Naive thymus-derived CD8-positive, alpha-beta T cell (primary cell): ENCODE data around the gene MUSTN1. TPM values are rescaled to one million over a fixed set of nuclear protein-coding genes. Genes with fewer than 3 reads are reported as not detected.
A peak's percentile ranks its signal among the peaks of the same experiment; 100 is the strongest.

Experiments used
- ATAC-seq, 2 donors: fragments of 150-1000 bp; cut with Tn5 transposase in 1 of 2; sonication (Bioruptor Pico), chemical (Tn5 transposase) in 1 of 2; 1 replicate in 1 of 2; 2 replicates in 1 of 2; pipeline ENCODE4 v1.10.0; 2021; ENCODE audit warnings: mild to moderate bottlenecking in 2 of 2, moderate library complexity in 2 of 2
- POLR2A ChIA-PET: fragments of 350-600 bp; sonication (Branson Sonifier 250); formaldehyde crosslinking; loops from one replicate; lab custom pipeline; 2021; ENCODE audit warnings: antibody characterized with exemption; lab: Charles Lee
- DNase-seq, 10 donors: peaks; one replicate each; pipeline versions ENCODE4 v3.0.0 to v3.0.0-alpha.2; 2020 to 2022
- H3K27ac Mint-ChIP-seq, 10 donors: one replicate each; pipeline ENCODE4 v1.8.0; 2020 to 2022; ENCODE audit warnings: mild to moderate bottlenecking in 10 of 10, mixed read lengths in 10 of 10, moderate library complexity in 4 of 10, inconsistent platforms in 1 of 10
- H3K27me3 Mint-ChIP-seq, 5 donors: one replicate each; pipeline ENCODE4 v1.8.0; 2021 to 2022; ENCODE audit warnings: mixed read lengths in 5 of 5
- H3K36me3 Mint-ChIP-seq, 3 donors: one replicate each; pipeline ENCODE4 v1.8.0; 2020 to 2022; ENCODE audit warnings: mixed read lengths in 3 of 3, mild to moderate bottlenecking in 2 of 3, inconsistent platforms in 1 of 3
- H3K4me1 Mint-ChIP-seq, 4 donors: one replicate each; pipeline ENCODE4 v1.8.0; 2021 to 2022; ENCODE audit warnings: mixed read lengths in 4 of 4
- H3K4me3 Mint-ChIP-seq, 10 donors: one replicate each; pipeline ENCODE4 v1.8.0; 2020 to 2022; ENCODE audit warnings: mild to moderate bottlenecking in 10 of 10, mixed read lengths in 10 of 10, moderate library complexity in 6 of 10, inconsistent platforms in 1 of 10
- H3K9me3 Mint-ChIP-seq, 9 donors: one replicate each; pipeline ENCODE4 v1.8.0; 2020 to 2022; ENCODE audit warnings: mixed read lengths in 9 of 9, mild to moderate bottlenecking in 3 of 9, inconsistent platforms in 1 of 9, moderate library complexity in 1 of 9
- polyA plus RNA-seq, 3 donors: library from polyadenylated mRNA; unstranded; fragments of 300-500 nt; fragmentation: Illumina TruSeq; gene quantifications; one replicate each; pipeline ENCODE4 v1.2.3, GENCODE V29; 2021
- total RNA-seq, 8 experiments: library from RNA in 2 of 8; stranded (reverse) in 2 of 8; gene quantifications; one replicate each; pipeline ENCODE4 v1.2.3 and lab custom pipeline; 2021 to 2026

Gene MUSTN1
- total and polyA plus RNA-seq, 5 experiments from 2014 or later: 0.68 to 3.4 TPM; not detected in 3

GRCh38 chr3:52848617-52849016 is 13.8 kb upstream of the MUSTN1 start:
- POLR2A ChIA-PET: no interaction called here
- peaks cover 0 to 52% (median 7%) of the 10 kb centered on the region in 3 donors for H3K36me3 Mint-ChIP-seq
- no peak for DNase-seq
- no peak overlapping the region for H3K4me3 Mint-ChIP-seq
- H3K4me1 Mint-ChIP-seq: peaks cover 0 to 5% (median 0%) of the 10 kb centered on the region in 4 donors
- no peaks in the 10 kb centered on the region for H3K9me3 Mint-ChIP-seq
- ATAC-seq: no peak
- H3K27ac Mint-ChIP-seq: no peak overlapping the region
- H3K27me3 Mint-ChIP-seq: no peaks in the 10 kb centered on the region

GRCh38 chr3:52847726-52848125 is 12.9 kb upstream of the MUSTN1 start:
- POLR2A ChIA-PET: no interaction called here
- Mint-ChIP-seq H3K9me3 (no peaks in the 10 kb centered on the region), H3K27me3 (no peaks in the 10 kb centered on the region), H3K36me3 (peaks cover 0 to 47% (median 7%) of the 10 kb centered on the region in 3 donors), H3K4me3 (no peak overlapping the region), H3K27ac (peak overlapping the region in 1 of 10 donors; percentile 60), H3K4me1 (peaks cover 0 to 5% (median 0%) of the 10 kb centered on the region in 4 donors)
- ATAC-seq (no peak), DNase-seq (no peak)

GRCh38 chr3:52847241-52847640 is 12.4 kb upstream of the MUSTN1 start:
- ATAC-seq (no peak), DNase-seq (no peak)
- POLR2A ChIA-PET: no interaction called here
- no peak overlapping the region for H3K4me3 Mint-ChIP-seq
- peaks cover 0 to 5% (median 0%) of the 10 kb centered on the region in 4 donors for H3K4me1 Mint-ChIP-seq
- no peaks in the 10 kb centered on the region for H3K27me3 Mint-ChIP-seq
- H3K36me3 Mint-ChIP-seq: peaks cover 0 to 47% (median 10%) of the 10 kb centered on the region in 3 donors
- no peaks in the 10 kb centered on the region for H3K9me3 Mint-ChIP-seq
- no peak overlapping the region for H3K27ac Mint-ChIP-seq

- POLR2A ChIA-PET: no interaction called here
- DNase-seq: no peak
- Mint-ChIP-seq H3K27me3 (no peaks in the 10 kb centered on the region), H3K4me1 (peaks cover 0 to 4% (median 0%) of the 10 kb centered on the region in 4 donors), H3K9me3 (no peaks in the 10 kb centered on the region), H3K27ac (peak overlapping the region in 1 of 10 donors; percentile 48), H3K36me3 (peaks cover 0 to 47% (median 8%) of the 10 kb centered on the region in 3 donors), H3K4me3 (no peak overlapping the region)
- no peak for ATAC-seq
Measured at GRCh38 chr3:52846432-52846965, 11.7 kb upstream of the MUSTN1 start.

GRCh38 chr3:52845691-52846431 is 11.0 kb upstream of the MUSTN1 start:
- peak in 3 of 10 donors; percentile 10 to 32 (median 26) for DNase-seq
- H3K4me1 Mint-ChIP-seq: peaks cover 0 to 4% (median 0%) of the 10 kb centered on the region in 4 donors
- H3K36me3 Mint-ChIP-seq: peaks cover 0 to 50% (median 10%) of the 10 kb centered on the region in 3 donors
- no peak overlapping the region for H3K4me3 Mint-ChIP-seq
- peak in 1 of 2 donors; percentile 47 for ATAC-seq
- no peaks in the 10 kb centered on the region for H3K9me3 Mint-ChIP-seq
- H3K27me3 Mint-ChIP-seq: no peaks in the 10 kb centered on the region
- POLR2A ChIA-PET: no interaction called here
- no peak overlapping the region for H3K27ac Mint-ChIP-seq

- DNase-seq (no peak), ATAC-seq (no peak)
- Mint-ChIP-seq H3K9me3 (no peaks in the 10 kb centered on the region), H3K27me3 (no peaks in the 10 kb centered on the region), H3K36me3 (peaks cover 0 to 53% (median 13%) of the 10 kb centered on the region in 3 donors), H3K27ac (peak overlapping the region in 1 of 10 donors; percentile 93), H3K4me3 (no peak overlapping the region), H3K4me1 (peaks cover under 1 to 4% (median under 1%) of the 10 kb centered on the region in 4 donors)
- POLR2A ChIA-PET: no interaction called here
Measured at GRCh38 chr3:52845157-52845556, 10.3 kb upstream of the MUSTN1 start.

- no peak for ATAC-seq
- Mint-ChIP-seq H3K36me3 (peaks cover 0 to 49% (median 14%) of the 10 kb centered on the region in 3 donors), H3K9me3 (no peaks in the 10 kb centered on the region), H3K27ac (peak overlapping the region in 3 of 10 donors; percentile 29 to 93 (median 67)), H3K4me1 (peaks cover 6 to 8% (median 7%) of the 10 kb centered on the region in 4 donors), H3K27me3 (no peaks in the 10 kb centered on the region), H3K4me3 (no peak overlapping the region)
- DNase-seq: peak in 1 of 10 donors; percentile 18
- POLR2A ChIA-PET: no interaction called here
Measured at GRCh38 chr3:52844290-52844975, 9.6 kb upstream of the MUSTN1 start.

- peaks cover 0 to 46% (median 14%) of the 10 kb centered on the region in 3 donors for H3K36me3 Mint-ChIP-seq
Measured at GRCh38 chr3:52843881-52844280, 9.1 kb upstream of the MUSTN1 start.

GRCh38 chr3:52843108-52843865 is 8.5 kb upstream of the MUSTN1 start:
- H3K36me3 Mint-ChIP-seq: peaks cover 0 to 44% (median 14%) of the 10 kb centered on the region in 3 donors
- peak overlapping the region in 1 of 10 donors; percentile 61 for H3K27ac Mint-ChIP-seq
- no peaks in the 10 kb centered on the region for H3K27me3 Mint-ChIP-seq
- ATAC-seq (no peak), DNase-seq (no peak)
- peaks cover 9 to 19% (median 18%) of the 10 kb centered on the region in 4 donors for H3K4me1 Mint-ChIP-seq
- POLR2A ChIA-PET: interaction anchor here (0.7 kb wide), 1 partner anchor 939 kb away, joined by 6 read pairs; no protein-coding TSS in a partner anchor
- H3K9me3 Mint-ChIP-seq: no peaks in the 10 kb centered on the region
- H3K4me3 Mint-ChIP-seq: no peak overlapping the region

More at GRCh38 chr3:52843881-52844280, 9.1 kb upstream of the MUSTN1 start:
- no peaks in the 10 kb centered on the region for H3K9me3 Mint-ChIP-seq
- H3K27me3 Mint-ChIP-seq: no peaks in the 10 kb centered on the region
- H3K27ac Mint-ChIP-seq: peak overlapping the region in 1 of 10 donors; percentile 93
- ATAC-seq (no peak), DNase-seq (no peak)
- POLR2A ChIA-PET: interaction anchor here (0.7 kb wide), 1 partner anchor 938 kb away, joined by 6 read pairs; no protein-coding TSS in a partner anchor
- H3K4me3 Mint-ChIP-seq: no peak overlapping the region
- H3K4me1 Mint-ChIP-seq: peaks cover 6 to 13% (median 12%) of the 10 kb centered on the region in 4 donors

GRCh38 chr3:52842424-52842823 is 7.6 kb upstream of the MUSTN1 start:
- DNase-seq (no peak), ATAC-seq (no peak)
- Mint-ChIP-seq H3K4me3 (no peak overlapping the region), H3K9me3 (no peaks in the 10 kb centered on the region), H3K36me3 (peaks cover 0 to 37% (median 14%) of the 10 kb centered on the region in 3 donors), H3K27me3 (no peaks in the 10 kb centered on the region), H3K4me1 (peaks cover 12 to 28% (median 27%) of the 10 kb centered on the region in 4 donors), H3K27ac (no peak overlapping the region)
- POLR2A ChIA-PET: no interaction called here

- POLR2A ChIA-PET: no interaction called here
- ATAC-seq (no peak), DNase-seq (no peak)
- Mint-ChIP-seq H3K36me3 (peaks cover 0 to 33% (median 14%) of the 10 kb centered on the region in 3 donors), H3K4me3 (no peak overlapping the region), H3K4me1 (peaks cover 12 to 30% (median 29%) of the 10 kb centered on the region in 4 donors), H3K27ac (peak overlapping the region in 2 of 10 donors; percentile 48 to 65), H3K9me3 (no peaks in the 10 kb centered on the region), H3K27me3 (no peaks in the 10 kb centered on the region)
Measured at GRCh38 chr3:52841981-52842340, 7.1 kb upstream of the MUSTN1 start.
